NCI-H1436 treated with DMSO at 0.1 percent for 48 hours (cell line): ENCODE data around the gene COMMD6.

Experiments used
- DNase-seq: peaks from one replicate; lab custom pipeline; 2025; lab: John Stamatoyannopoulos, UW

Gene COMMD6

GRCh38 chr13:75482070-75482819 lies 55.4 kb downstream of the COMMD6 start, which contains the start of gene TBC1D4:
TSS of gene TBC1D4 (minus strand) at chr13:75482169. CDS start at chr13:75481767, 402 bp downstream.
- peak; percentile 50 for DNase-seq

GRCh38 chr13:75481176-75482069 lies 56.2 kb downstream of the COMMD6 start:
- DNase-seq = no peak

- no peak for DNase-seq
These were observed 56.9 kb downstream of the COMMD6 start for GRCh38 chr13:75480671-75481175.

DNA sequence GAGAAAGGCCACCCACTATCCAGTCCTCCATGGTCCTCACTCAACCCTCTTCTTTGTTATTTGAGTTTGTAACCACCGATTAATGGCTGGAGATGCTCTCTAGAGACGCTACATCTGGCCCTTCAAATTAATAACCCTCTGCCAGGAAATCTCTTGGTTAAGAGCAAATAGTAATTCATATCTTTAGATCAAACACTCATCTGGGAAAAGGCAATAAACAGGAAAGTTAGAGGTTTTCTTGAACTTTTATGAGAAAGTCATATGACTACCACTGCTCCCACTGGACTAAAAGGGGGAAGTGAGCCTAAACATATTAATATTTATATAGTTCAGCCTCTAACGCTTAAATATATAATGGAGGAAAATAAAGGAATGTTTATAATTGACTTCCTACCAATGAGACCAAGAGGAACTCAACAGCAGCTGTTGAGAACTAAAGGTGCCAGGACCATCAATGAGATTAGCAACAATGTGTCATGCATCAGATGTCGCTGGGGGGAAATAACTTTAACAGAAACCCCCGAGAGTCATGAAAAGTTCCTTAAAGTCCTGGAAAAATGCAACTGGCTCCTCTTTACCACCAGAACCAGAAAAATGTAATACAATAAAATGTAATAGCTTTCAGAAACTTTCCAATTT lies 58.4 kb downstream of the COMMD6 start:
- DNase-seq = no peak

- no peak for DNase-seq
These were observed 59.0 kb downstream of the COMMD6 start for GRCh38 chr13:75478659-75479058.
